SK-N-SH treated with all-trans-retinoic acid at 6 μM for 48 hours (cell line): ENCODE data around the gene RRAS2.

Experiments used
- ATAC-seq: fragments of 200-7000 bp; cut with Tn5 transposase; 3 replicates; pipeline ENCODE4 v1.9.1; 2020; ENCODE audit warnings: mild to moderate bottlenecking, moderate library complexity
- ARNTL ChIP-seq: fragments of 450-650 bp; formaldehyde crosslinking; IDR thresholded peaks from 2 replicates; pipeline ENCODE4 v1.5.0; 2020; ENCODE audit warnings: low read depth, mild to moderate bottlenecking, moderate library complexity, borderline replicate concordance
- BACH2 ChIP-seq: fragments of 250-450 bp; sonication (Bioruptor Pico); IDR thresholded peaks from 2 replicates; pipeline ENCODE4 v1.9.0; 2021; ENCODE audit warnings: mild to moderate bottlenecking, borderline replicate concordance
- CREB5 ChIP-seq: fragments of 250-450 bp; sonication (Bioruptor Pico); IDR thresholded peaks from 2 replicates; pipeline ENCODE4 v1.5.1; 2020; ENCODE audit warnings: low read depth, mild to moderate bottlenecking, moderate library complexity
- CSDC2 ChIP-seq: fragments of 250-450 bp; sonication (Bioruptor Pico); IDR thresholded peaks from 2 replicates; pipeline ENCODE4 v1.5.0; 2020; ENCODE audit warnings: mild to moderate bottlenecking, moderate library complexity
- CSRNP3 ChIP-seq: fragments of 250-450 bp; sonication (Bioruptor Pico); IDR thresholded peaks from 2 replicates; pipeline ENCODE4 v1.5.1; 2021; ENCODE audit warnings: mild to moderate bottlenecking, moderate library complexity
- ESRRG ChIP-seq: fragments of 250-450 bp; sonication (Bioruptor Pico); IDR thresholded peaks from 2 replicates; pipeline ENCODE4 v1.6.1; 2021; ENCODE audit warnings: mild to moderate bottlenecking
- ISL1 ChIP-seq: fragments of 250-450 bp; sonication (Bioruptor Pico); IDR thresholded peaks from 2 replicates; pipeline ENCODE4 v2.1.2; 2022; ENCODE audit warnings: mild to moderate bottlenecking, moderate library complexity
- OSR1 ChIP-seq: fragments of 250-450 bp; sonication (Bioruptor Pico); IDR thresholded peaks from 2 replicates; pipeline ENCODE4 v1.8.0; 2022; ENCODE audit warnings: moderate library complexity, mild to moderate bottlenecking, inconsistent platforms
- RARB ChIP-seq: fragments of 250-450 bp; sonication (Bioruptor Pico); IDR thresholded peaks from 2 replicates; pipeline ENCODE4 v1.8.0; 2021; ENCODE audit warnings: mild to moderate bottlenecking, moderate library complexity
- TCF4 ChIP-seq: fragments of 250-450 bp; sonication (Bioruptor Pico); IDR thresholded peaks from 2 replicates; pipeline ENCODE4 v1.8.0; 2021; ENCODE audit warnings: mild to moderate bottlenecking, moderate library complexity, borderline replicate concordance
- TOX ChIP-seq: fragments of 250-450 bp; sonication (Bioruptor Pico); IDR thresholded peaks from 2 replicates; pipeline ENCODE4 v1.8.0; 2021; ENCODE audit warnings: mild to moderate bottlenecking, moderate library complexity, borderline replicate concordance
- ZC3H10 ChIP-seq: fragments of 250-450 bp; sonication (Bioruptor Pico); IDR thresholded peaks from 2 replicates; pipeline ENCODE4 v1.5.1; 2021; ENCODE audit warnings: mild to moderate bottlenecking, moderate library complexity
- ZFP3 ChIP-seq: fragments of 250-450 bp; sonication (Bioruptor Pico); IDR thresholded peaks from 2 replicates; pipeline ENCODE4 v1.5.0; 2020; ENCODE audit warnings: mild to moderate bottlenecking, moderate library complexity
- ZFP30 ChIP-seq: fragments of 450-650 bp; formaldehyde crosslinking; IDR thresholded peaks from 2 replicates; pipeline ENCODE4 v1.5.0; 2022; ENCODE audit warnings: mild to moderate bottlenecking, moderate library complexity
- ZNF70 ChIP-seq: fragments of 450-650 bp; formaldehyde crosslinking; IDR thresholded peaks from 2 replicates; pipeline ENCODE4 v1.5.0; 2020; ENCODE audit warnings: mild to moderate bottlenecking, moderate library complexity
- TF ChIP-seq, protein P1 (sequence below): fragments of 250-450 bp; sonication (Bioruptor Pico); IDR thresholded peaks from 2 replicates; pipeline ENCODE4 v1.5.0; 2020; ENCODE audit warnings: mild to moderate bottlenecking, moderate library complexity
- TF ChIP-seq, protein P2 (sequence below): fragments of 250-450 bp; sonication (Bioruptor Pico); IDR thresholded peaks from 2 replicates; pipeline ENCODE4 v1.8.0; 2020; ENCODE audit warnings: mild to moderate bottlenecking, moderate library complexity, borderline replicate concordance
- TF ChIP-seq, protein P3 (sequence below): fragments of 250-450 bp; sonication (Bioruptor Pico); IDR thresholded peaks from 2 replicates; pipeline ENCODE4 v1.8.0; 2021; ENCODE audit warnings: low read depth, mild to moderate bottlenecking, moderate library complexity, borderline replicate concordance

Gene RRAS2

DNA sequence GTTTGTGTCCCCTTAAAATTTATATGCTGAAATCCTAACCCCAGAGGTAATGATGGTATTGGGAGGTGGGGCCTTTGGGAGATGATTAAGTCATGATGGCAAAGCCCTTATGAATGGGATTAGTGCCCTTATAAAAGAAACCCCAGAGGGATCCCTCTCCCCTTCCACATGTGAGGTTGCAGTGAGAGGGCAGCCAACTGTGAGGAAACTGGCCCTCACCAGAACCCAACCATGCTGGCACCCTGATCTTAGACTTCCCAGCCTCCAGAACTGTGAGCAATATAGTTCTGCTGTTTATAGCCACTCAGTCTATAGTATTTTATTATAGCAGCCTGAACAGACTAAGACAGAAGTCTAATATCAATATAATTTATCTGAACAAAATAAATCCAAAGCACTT lies 27.1 kb upstream of the RRAS2 start:
- ATAC-seq: no peak
- TF ChIP-seq, protein P1, sequence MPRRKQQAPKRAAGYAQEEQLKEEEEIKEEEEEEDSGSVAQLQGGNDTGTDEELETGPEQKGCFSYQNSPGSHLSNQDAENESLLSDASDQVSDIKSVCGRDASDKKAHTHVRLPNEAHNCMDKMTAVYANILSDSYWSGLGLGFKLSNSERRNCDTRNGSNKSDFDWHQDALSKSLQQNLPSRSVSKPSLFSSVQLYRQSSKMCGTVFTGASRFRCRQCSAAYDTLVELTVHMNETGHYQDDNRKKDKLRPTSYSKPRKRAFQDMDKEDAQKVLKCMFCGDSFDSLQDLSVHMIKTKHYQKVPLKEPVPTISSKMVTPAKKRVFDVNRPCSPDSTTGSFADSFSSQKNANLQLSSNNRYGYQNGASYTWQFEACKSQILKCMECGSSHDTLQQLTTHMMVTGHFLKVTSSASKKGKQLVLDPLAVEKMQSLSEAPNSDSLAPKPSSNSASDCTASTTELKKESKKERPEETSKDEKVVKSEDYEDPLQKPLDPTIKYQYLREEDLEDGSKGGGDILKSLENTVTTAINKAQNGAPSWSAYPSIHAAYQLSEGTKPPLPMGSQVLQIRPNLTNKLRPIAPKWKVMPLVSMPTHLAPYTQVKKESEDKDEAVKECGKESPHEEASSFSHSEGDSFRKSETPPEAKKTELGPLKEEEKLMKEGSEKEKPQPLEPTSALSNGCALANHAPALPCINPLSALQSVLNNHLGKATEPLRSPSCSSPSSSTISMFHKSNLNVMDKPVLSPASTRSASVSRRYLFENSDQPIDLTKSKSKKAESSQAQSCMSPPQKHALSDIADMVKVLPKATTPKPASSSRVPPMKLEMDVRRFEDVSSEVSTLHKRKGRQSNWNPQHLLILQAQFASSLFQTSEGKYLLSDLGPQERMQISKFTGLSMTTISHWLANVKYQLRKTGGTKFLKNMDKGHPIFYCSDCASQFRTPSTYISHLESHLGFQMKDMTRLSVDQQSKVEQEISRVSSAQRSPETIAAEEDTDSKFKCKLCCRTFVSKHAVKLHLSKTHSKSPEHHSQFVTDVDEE (CRISPR knock-in tag): no peak
- TF ChIP-seq CSRNP3 (CRISPR knock-in tag) (no peak), ISL1 (CRISPR knock-in tag) (no peak), ZC3H10 (CRISPR knock-in tag) (no peak), ESRRG (CRISPR knock-in tag) (no peak), TCF4 (CRISPR knock-in tag) (no peak), ARNTL (CRISPR knock-in tag) (no peak), TOX (CRISPR knock-in tag) (no peak), ZNF70 (CRISPR knock-in tag) (no peak), ZFP30 (CRISPR knock-in tag) (no peak), CREB5 (no peak)
- TF ChIP-seq, all 23 proteins: peak for 0

DNA sequence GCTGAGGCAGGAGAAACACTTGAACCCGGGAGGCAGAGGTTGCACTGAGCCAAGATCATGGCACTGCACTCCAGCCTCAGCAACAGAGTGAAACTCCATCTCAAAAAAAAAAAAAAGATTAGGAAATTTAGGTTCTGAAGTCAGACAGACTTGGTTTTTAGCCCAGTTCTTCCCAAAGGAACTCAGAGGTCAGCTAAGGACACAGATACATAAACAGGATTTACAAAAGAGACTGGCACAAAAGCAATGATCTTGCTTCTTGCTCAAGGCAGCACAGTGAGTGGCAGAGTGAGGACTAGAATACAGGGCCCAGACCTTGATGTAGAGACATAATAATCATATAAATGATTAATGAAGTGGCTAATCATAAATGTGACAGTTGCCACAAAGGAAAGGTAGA lies 25.4 kb upstream of the RRAS2 start:
- no peak for ATAC-seq
- no peak for TF ChIP-seq ARNTL (CRISPR knock-in tag)

DNA sequence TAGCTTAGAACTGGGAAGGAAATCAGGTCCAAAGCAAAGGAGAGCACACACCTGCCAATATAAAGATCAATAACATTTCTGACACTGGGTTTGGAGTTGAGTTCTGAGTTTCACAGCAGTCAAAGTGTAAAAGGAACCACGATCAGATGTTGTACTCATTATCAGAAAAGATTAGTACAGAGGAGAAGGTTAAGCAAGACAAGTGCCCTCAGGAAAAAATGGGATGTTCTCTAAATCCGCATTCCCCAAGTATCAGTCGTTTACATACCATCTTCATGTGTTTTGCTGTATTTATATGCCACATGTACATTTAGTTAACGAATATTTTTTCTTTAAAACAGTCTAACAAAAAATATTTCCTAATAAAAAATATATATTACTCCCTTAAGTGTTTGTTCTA lies 23.0 kb upstream of the RRAS2 start:
- ATAC-seq: no peak

GRCh38 chr11:14380947-14381561 lies 22.1 kb upstream of the RRAS2 start:
- TF ChIP-seq OSR1 (CRISPR knock-in tag) (no peak), CREB5 (no peak), CSDC2 (peak; percentile 89; the same call in 1 of the 2 replicates), RARB (CRISPR knock-in tag) (no peak), ARNTL (CRISPR knock-in tag) (no peak), ZNF70 (CRISPR knock-in tag) (no peak), BACH2 (CRISPR knock-in tag) (no peak), ZFP3 (CRISPR knock-in tag) (peak; percentile 79), ISL1 (CRISPR knock-in tag) (0 out of 2 replicates have a peak, but pooled peaks have one; percentile 14)
- TF ChIP-seq, protein P2, sequence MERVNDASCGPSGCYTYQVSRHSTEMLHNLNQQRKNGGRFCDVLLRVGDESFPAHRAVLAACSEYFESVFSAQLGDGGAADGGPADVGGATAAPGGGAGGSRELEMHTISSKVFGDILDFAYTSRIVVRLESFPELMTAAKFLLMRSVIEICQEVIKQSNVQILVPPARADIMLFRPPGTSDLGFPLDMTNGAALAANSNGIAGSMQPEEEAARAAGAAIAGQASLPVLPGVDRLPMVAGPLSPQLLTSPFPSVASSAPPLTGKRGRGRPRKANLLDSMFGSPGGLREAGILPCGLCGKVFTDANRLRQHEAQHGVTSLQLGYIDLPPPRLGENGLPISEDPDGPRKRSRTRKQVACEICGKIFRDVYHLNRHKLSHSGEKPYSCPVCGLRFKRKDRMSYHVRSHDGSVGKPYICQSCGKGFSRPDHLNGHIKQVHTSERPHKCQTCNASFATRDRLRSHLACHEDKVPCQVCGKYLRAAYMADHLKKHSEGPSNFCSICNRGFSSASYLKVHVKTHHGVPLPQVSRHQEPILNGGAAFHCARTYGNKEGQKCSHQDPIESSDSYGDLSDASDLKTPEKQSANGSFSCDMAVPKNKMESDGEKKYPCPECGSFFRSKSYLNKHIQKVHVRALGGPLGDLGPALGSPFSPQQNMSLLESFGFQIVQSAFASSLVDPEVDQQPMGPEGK (CRISPR knock-in tag): no peak
- TF ChIP-seq, all 23 proteins: peak for 3
- ATAC-seq: peak; percentile 96

More for the DNA sequence above, 23.0 kb upstream of the RRAS2 start:
- TF ChIP-seq ZC3H10 (CRISPR knock-in tag) (no peak), CSDC2 (no peak), TCF4 (CRISPR knock-in tag) (no peak), RARB (CRISPR knock-in tag) (no peak), BACH2 (CRISPR knock-in tag) (no peak)
- TF ChIP-seq, protein P3, sequence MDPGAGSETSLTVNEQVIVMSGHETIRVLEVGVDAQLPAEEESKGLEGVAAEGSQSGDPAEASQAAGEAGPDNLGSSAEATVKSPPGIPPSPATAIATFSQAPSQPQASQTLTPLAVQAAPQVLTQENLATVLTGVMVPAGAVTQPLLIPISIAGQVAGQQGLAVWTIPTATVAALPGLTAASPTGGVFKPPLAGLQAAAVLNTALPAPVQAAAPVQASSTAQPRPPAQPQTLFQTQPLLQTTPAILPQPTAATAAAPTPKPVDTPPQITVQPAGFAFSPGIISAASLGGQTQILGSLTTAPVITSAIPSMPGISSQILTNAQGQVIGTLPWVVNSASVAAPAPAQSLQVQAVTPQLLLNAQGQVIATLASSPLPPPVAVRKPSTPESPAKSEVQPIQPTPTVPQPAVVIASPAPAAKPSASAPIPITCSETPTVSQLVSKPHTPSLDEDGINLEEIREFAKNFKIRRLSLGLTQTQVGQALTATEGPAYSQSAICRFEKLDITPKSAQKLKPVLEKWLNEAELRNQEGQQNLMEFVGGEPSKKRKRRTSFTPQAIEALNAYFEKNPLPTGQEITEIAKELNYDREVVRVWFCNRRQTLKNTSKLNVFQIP: no peak
- TF ChIP-seq, protein P2 (CRISPR knock-in tag): no peak
